ENCODE results near the gene SBK2.

SBK2 gene

GRCh38 chr19:55554302-55554701 is 17.4 kb upstream of the SBK2 start:
- DNase-seq, result no peak

GRCh38 chr19:55553217-55554182 is 16.6 kb upstream of the SBK2 start:
- DNase-seq, result no peak

GRCh38 chr19:55552620-55553019 is 15.7 kb upstream of the SBK2 start:
- DNase-seq, result no peak

GRCh38 chr19:55552206-55552605 is 15.3 kb upstream of the SBK2 start:
- DNase-seq, result no peak

GRCh38 chr19:55550321-55550650 is 13.4 kb upstream of the SBK2 start:
- DNase-seq, result no peak

GRCh38 chr19:55549500-55550320 is 12.8 kb upstream of the SBK2 start:
- no peak for DNase-seq

- DNase-seq, result no peak
These were observed 10.1 kb upstream of the SBK2 start for GRCh38 chr19:55546822-55547614.

- DNase-seq, result no peak
These were observed 9.1 kb upstream of the SBK2 start for GRCh38 chr19:55546011-55546410.

- DNase-seq, result no peak
These were observed 8.5 kb upstream of the SBK2 start, which contains the start of gene SBK3 for GRCh38 chr19:55545443-55545842. Gene SBK3, minus strand, starts transcription at chr19:55545543. Its CDS starts 0 bp downstream, at chr19:55545543.

GRCh38 chr19:55544776-55545439 is 8.0 kb upstream of the SBK2 start:
- DNase-seq, result no peak

- no peak for DNase-seq
These were observed 7.1 kb upstream of the SBK2 start for GRCh38 chr19:55544014-55544413.

GRCh38 chr19:55543567-55543966 is 6.6 kb upstream of the SBK2 start:
- DNase-seq, result no peak

- DNase-seq, result no peak
These were observed 5.4 kb upstream of the SBK2 start for GRCh38 chr19:55542292-55542855.

GRCh38 chr19:55541091-55541490 is 4.2 kb upstream of the SBK2 start:
- no peak for DNase-seq

- DNase-seq, result no peak
These were observed 3.7 kb upstream of the SBK2 start for GRCh38 chr19:55540619-55541018.

GRCh38 chr19:55539090-55539984 is 2.4 kb upstream of the SBK2 start:
- DNase-seq, result no peak

- DNase-seq, result no peak
These were observed 1.2 kb upstream of the SBK2 start for GRCh38 chr19:55538132-55538531.

GRCh38 chr19:55537741-55538111 is 793 bp upstream of the SBK2 start:
- DNase-seq, result peak; percentile 72

- DNase-seq, result no peak
These were observed 567 bp downstream of the SBK2 start for GRCh38 chr19:55536366-55536765.

GRCh38 chr19:55535965-55536350 is 975 bp downstream of the SBK2 start:
- DNase-seq, result no peak
